HepG2 (cell line): ENCODE data around the gene ZPR1. TPM values are rescaled to one million over a fixed set of nuclear protein-coding genes. Genes with fewer than 3 reads are reported as not detected.
A peak's percentile ranks its signal among the peaks of the same experiment; 100 is the strongest.

Source experiments
- ARNT2 ChIP-seq: sonication (generic); formaldehyde crosslinking; IDR thresholded peaks from 2 replicates; pipeline ENCODE4 v1.8.0; 2022; ENCODE audit warnings: mild to moderate bottlenecking, low read depth, missing genetic modification reagents, moderate library complexity
- FOXK2 ChIP-seq: fragments of 450-650 bp; IDR thresholded peaks from 2 replicates; pipeline ENCODE4 v1.6.1; 2016
- ISX ChIP-seq: sonication (generic); formaldehyde crosslinking; conservative IDR thresholded peaks from 2 replicates; pipeline ENCODE4 v1.5.0; 2020; ENCODE audit warnings: missing genetic modification reagents
- KDM5A ChIP-seq: fragments of 200-600 bp; sonication (generic); IDR thresholded peaks from 2 replicates; pipeline ENCODE4 v1.7.0; 2018; ENCODE audit warnings: antibody characterized with exemption, mild to moderate bottlenecking, low read length, borderline replicate concordance
- MIER2 ChIP-seq: IDR thresholded peaks from 2 replicates; pipeline ENCODE4 v1.6.1; 2016; ENCODE audit warnings: missing biosample characterization, missing genetic modification reagents
- MYNN ChIP-seq: sonication (generic); formaldehyde crosslinking; IDR thresholded peaks from 2 replicates; pipeline ENCODE4 v1.4.0; 2020; ENCODE audit warnings: mild to moderate bottlenecking, low read depth, missing genetic modification reagents
- RFX5 ChIP-seq: IDR thresholded peaks from 2 replicates; pipeline ENCODE4 v1.6.1; 2011; ENCODE audit warnings: low read depth, low read length, improper control_type of control experiment
- SOX5 ChIP-seq: IDR thresholded peaks from 2 replicates; pipeline ENCODE4 v1.6.1; 2016; ENCODE audit warnings: borderline replicate concordance
- ZBTB4 ChIP-seq: sonication (generic); formaldehyde crosslinking; IDR thresholded peaks from 2 replicates; pipeline ENCODE4 v1.4.0; 2020; ENCODE audit warnings: missing genetic modification reagents, mild to moderate bottlenecking, borderline replicate concordance
- ZFP36L1 ChIP-seq: sonication (generic); formaldehyde crosslinking; IDR thresholded peaks from 2 replicates; pipeline ENCODE4 v1.8.0; 2022; ENCODE audit warnings: mild to moderate bottlenecking, missing genetic modification reagents, moderate library complexity
- ZNF414 ChIP-seq: sonication (generic); formaldehyde crosslinking; IDR thresholded peaks from 2 replicates; pipeline ENCODE4 v1.5.0; 2020; ENCODE audit warnings: missing genetic modification reagents
- ZNF431 ChIP-seq: sonication (generic); formaldehyde crosslinking; IDR thresholded peaks from 2 replicates; pipeline ENCODE4 v1.9.0; 2022; ENCODE audit warnings: missing genetic modification reagents, low read depth, mild to moderate bottlenecking, borderline replicate concordance
- ZNF577 ChIP-seq: sonication (generic); formaldehyde crosslinking; IDR thresholded peaks from 2 replicates; pipeline ENCODE4 v1.4.0; 2020; ENCODE audit warnings: mild to moderate bottlenecking, low read depth, missing genetic modification reagents, borderline replicate concordance
- ZNF639 ChIP-seq: conservative IDR thresholded peaks from 2 replicates; pipeline ENCODE4 v1.6.1; 2018; ENCODE audit warnings: missing genetic modification reagents
- ZSCAN22 ChIP-seq: sonication (generic); formaldehyde crosslinking; IDR thresholded peaks from 2 replicates; pipeline ENCODE4 v1.4.0; 2020; ENCODE audit warnings: mild to moderate bottlenecking, missing genetic modification reagents
- ZSCAN25 ChIP-seq: sonication (generic); formaldehyde crosslinking; IDR thresholded peaks from 2 replicates; pipeline ENCODE4 v1.8.0; 2022; ENCODE audit warnings: mild to moderate bottlenecking, missing genetic modification reagents
- polyA plus RNA-seq, 8 experiments: library from polyadenylated mRNA; depleted of rRNA in 3 of 8; stranded (reverse) in 7 of 8; unstranded in 1 of 8; fragments of >200 nt; fragmentation: Illumina TruSeq in 4 of 8; extraction: Trizol in 4 of 8; gene quantifications; 2 replicates each; pipeline versions ENCODE4 v1.2.1 to v1.2.3, GENCODE V29; 2011 to 2016; ENCODE audit warnings: low read depth in 4 of 8, missing spikeins in 1 of 8, mixed read lengths in 1 of 8; ENCODE audit not compliant: insufficient read depth in 1 of 8
- total RNA-seq, 5 experiments: library from RNA; depleted of rRNA; stranded (reverse); fragments of >200 nt; fragmentation: Illumina TruSeq; extraction: Trizol; gene quantifications; 2 replicates each; pipeline ENCODE4 v1.2.3, GENCODE V29; 2016; ENCODE audit warnings: low read depth in 1 of 5
- TF ChIP-seq, protein P1 (sequence below): sonication (generic); formaldehyde crosslinking; conservative IDR thresholded peaks from 2 replicates; pipeline ENCODE4 v1.5.0; 2020; ENCODE audit warnings: missing genetic modification reagents
- TF ChIP-seq, protein P2 (sequence below): sonication (generic); formaldehyde crosslinking; IDR thresholded peaks from 2 replicates; pipeline ENCODE4 v1.5.0; 2020; ENCODE audit warnings: mild to moderate bottlenecking, missing genetic modification reagents
- TF ChIP-seq, protein P3 (sequence below): sonication (generic); formaldehyde crosslinking; IDR thresholded peaks from 2 replicates; pipeline ENCODE4 v1.5.0; 2020; ENCODE audit warnings: mild to moderate bottlenecking, missing genetic modification reagents

Gene ZPR1
- total and polyA plus RNA-seq, 2 of the 13 experiments (the other 11 are each of a cell fraction or from before 2014, with no cell fraction given) = 40.0 to 79.3 TPM

DNA sequence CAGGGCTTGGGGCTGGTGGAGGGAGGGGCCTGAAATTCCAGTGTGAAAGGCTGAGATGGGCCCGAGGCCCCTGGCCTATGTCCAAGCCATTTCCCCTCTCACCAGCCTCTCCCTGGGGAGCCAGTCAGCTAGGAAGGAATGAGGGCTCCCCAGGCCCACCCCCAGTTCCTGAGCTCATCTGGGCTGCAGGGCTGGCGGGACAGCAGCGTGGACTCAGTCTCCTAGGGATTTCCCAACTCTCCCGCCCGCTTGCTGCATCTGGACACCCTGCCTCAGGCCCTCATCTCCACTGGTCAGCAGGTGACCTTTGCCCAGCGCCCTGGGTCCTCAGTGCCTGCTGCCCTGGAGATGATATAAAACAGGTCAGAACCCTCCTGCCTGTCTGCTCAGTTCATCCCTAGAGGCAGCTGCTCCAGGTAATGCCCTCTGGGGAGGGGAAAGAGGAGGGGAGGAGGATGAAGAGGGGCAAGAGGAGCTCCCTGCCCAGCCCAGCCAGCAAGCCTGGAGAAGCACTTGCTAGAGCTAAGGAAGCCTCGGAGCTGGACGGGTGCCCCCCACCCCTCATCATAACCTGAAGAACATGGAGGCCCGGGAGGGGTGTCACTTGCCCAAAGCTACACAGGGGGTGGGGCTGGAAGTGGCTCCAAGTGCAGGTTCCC lies 41.8 kb upstream of the ZPR1 start, which contains the start of gene APOC3 (continued):
- TF ChIP-seq, protein P1, sequence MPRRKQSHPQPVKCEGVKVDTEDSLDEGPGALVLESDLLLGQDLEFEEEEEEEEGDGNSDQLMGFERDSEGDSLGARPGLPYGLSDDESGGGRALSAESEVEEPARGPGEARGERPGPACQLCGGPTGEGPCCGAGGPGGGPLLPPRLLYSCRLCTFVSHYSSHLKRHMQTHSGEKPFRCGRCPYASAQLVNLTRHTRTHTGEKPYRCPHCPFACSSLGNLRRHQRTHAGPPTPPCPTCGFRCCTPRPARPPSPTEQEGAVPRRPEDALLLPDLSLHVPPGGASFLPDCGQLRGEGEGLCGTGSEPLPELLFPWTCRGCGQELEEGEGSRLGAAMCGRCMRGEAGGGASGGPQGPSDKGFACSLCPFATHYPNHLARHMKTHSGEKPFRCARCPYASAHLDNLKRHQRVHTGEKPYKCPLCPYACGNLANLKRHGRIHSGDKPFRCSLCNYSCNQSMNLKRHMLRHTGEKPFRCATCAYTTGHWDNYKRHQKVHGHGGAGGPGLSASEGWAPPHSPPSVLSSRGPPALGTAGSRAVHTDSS (CRISPR knock-in tag) = no peak
- TF ChIP-seq ZFP36L1 (CRISPR knock-in tag) = no peak
- TF ChIP-seq, protein P2, sequence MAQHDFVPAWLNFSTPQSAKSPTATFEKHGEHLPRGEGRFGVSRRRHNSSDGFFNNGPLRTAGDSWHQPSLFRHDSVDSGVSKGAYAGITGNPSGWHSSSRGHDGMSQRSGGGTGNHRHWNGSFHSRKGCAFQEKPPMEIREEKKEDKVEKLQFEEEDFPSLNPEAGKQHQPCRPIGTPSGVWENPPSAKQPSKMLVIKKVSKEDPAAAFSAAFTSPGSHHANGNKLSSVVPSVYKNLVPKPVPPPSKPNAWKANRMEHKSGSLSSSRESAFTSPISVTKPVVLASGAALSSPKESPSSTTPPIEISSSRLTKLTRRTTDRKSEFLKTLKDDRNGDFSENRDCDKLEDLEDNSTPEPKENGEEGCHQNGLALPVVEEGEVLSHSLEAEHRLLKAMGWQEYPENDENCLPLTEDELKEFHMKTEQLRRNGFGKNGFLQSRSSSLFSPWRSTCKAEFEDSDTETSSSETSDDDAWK (CRISPR knock-in tag) = no peak
- TF ChIP-seq ZNF414 (CRISPR knock-in tag) = peak; percentile 81; the same call in 1 of the 2 replicates
- no peak for TF ChIP-seq ISX (CRISPR knock-in tag)
- peak; percentile 72; the same call in 1 of the 2 replicates for TF ChIP-seq ZSCAN22
- no peak for TF ChIP-seq MIER2 (CRISPR knock-in tag)
- TF ChIP-seq ZNF577 (CRISPR knock-in tag) = no peak
- no peak for TF ChIP-seq FOXK2
- no peak for TF ChIP-seq ZNF639 (CRISPR knock-in tag)
- TF ChIP-seq RFX5 = no peak
- peak; percentile 91 for TF ChIP-seq ZSCAN25 (CRISPR knock-in tag)
- peak; percentile 39; the same call in 1 of the 2 replicates for TF ChIP-seq ARNT2 (CRISPR knock-in tag)
- TF ChIP-seq KDM5A = no peak
- TF ChIP-seq SOX5 (CRISPR knock-in tag) = peak; percentile 64
- no peak for TF ChIP-seq MYNN
- TF ChIP-seq ZNF431 (CRISPR knock-in tag) = no peak
- TF ChIP-seq, protein P3, sequence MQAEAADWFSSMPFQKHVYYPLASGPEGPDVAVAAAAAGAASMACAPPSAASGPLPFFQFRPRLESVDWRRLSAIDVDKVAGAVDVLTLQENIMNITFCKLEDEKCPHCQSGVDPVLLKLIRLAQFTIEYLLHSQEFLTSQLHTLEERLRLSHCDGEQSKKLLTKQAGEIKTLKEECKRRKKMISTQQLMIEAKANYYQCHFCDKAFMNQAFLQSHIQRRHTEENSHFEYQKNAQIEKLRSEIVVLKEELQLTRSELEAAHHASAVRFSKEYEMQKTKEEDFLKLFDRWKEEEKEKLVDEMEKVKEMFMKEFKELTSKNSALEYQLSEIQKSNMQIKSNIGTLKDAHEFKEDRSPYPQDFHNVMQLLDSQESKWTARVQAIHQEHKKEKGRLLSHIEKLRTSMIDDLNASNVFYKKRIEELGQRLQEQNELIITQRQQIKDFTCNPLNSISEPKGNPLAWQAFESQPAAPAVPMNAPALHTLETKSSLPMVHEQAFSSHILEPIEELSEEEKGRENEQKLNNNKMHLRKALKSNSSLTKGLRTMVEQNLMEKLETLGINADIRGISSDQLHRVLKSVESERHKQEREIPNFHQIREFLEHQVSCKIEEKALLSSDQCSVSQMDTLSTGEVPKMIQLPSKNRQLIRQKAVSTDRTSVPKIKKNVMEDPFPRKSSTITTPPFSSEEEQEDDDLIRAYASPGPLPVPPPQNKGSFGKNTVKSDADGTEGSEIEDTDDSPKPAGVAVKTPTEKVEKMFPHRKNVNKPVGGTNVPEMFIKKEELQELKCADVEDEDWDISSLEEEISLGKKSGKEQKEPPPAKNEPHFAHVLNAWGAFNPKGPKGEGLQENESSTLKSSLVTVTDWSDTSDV (CRISPR knock-in tag) = no peak
- TF ChIP-seq ZBTB4 = no peak
